Measurements from ENCODE around the gene TSPY10. TPM values are rescaled to one million over a fixed set of nuclear protein-coding genes. Genes with fewer than 3 reads are reported as not detected.

Gene TSPY10
- polyA plus RNA-seq, 1 donor (not counting 4 experiments of a cell fraction or from before 2014, with no cell fraction given) = not detected

Other genes with a start within 250 kb of the TSPY10 start
- gene TSPY4, start 190.4 kb upstream of the TSPY10 start, polyA plus RNA-seq = not detected in 3 replicates
- gene TSPY8, start 170.1 kb upstream of the TSPY10 start, polyA plus RNA-seq = not detected in 3 replicates
- not detected in 3 replicates for gene TSPY3, start 129.5 kb upstream of the TSPY10 start, polyA plus RNA-seq
- gene TSPY1, start 60.9 kb upstream of the TSPY10 start, polyA plus RNA-seq = not detected in 3 replicates
- not detected in 3 replicates for gene TSPY9, start 40.6 kb upstream of the TSPY10 start, polyA plus RNA-seq